ENCODE data around the gene DGCR6. TPM values are rescaled to one million over a fixed set of nuclear protein-coding genes. Genes with fewer than 3 reads are reported as not detected.
"Not testable (repeated sequence)": the region's sequence is repeated elsewhere in the genome, so short reads cannot be mapped to it uniquely, and the experiment has no call there.

The DGCR6 gene
- total and polyA plus RNA-seq, 2 experiments from 2014 or later: 7.9 to 8.9 TPM

- not testable (repeated sequence) for DNase-seq (ENCODE audit: low spot score); H3K9me2 ChIP-seq (replicated peaks; ENCODE audit: insufficient read depth); H4K20me1 ChIP-seq (ENCODE audit: insufficient read depth, poor library complexity, severe bottlenecking); H3K27me3 ChIP-seq; H2AFZ ChIP-seq; H3K27ac ChIP-seq; H3K79me2 ChIP-seq; H3K4me2 ChIP-seq; H3K4me3 ChIP-seq; H3K9me3 ChIP-seq (ENCODE audit: low read depth); H3K36me3 ChIP-seq (replicated peaks; ENCODE audit: insufficient read depth, low read depth); H3K4me1 ChIP-seq (ENCODE audit: insufficient read depth)
- no CpG with 5 or more reads among the region's 4 CpGs for WGBS (ENCODE audit: low lambda C conversion rate, missing lambda C conversion rate)
Measured at GRCh38 chr22:18893775-18894174, 12.3 kb upstream of the DGCR6 start.

GRCh38 chr22:18896037-18896657 lies 10.0 kb upstream of the DGCR6 start:
- WGBS (ENCODE audit: low lambda C conversion rate, missing lambda C conversion rate): 77% methylated on average over 5 of the region's 7 CpGs
- not testable (repeated sequence) for H3K4me1 ChIP-seq (ENCODE audit: insufficient read depth); H3K9me2 ChIP-seq (replicated peaks; ENCODE audit: insufficient read depth); H3K36me3 ChIP-seq (replicated peaks; ENCODE audit: insufficient read depth, low read depth); H3K27ac ChIP-seq; H3K27me3 ChIP-seq; H3K4me3 ChIP-seq; H3K4me2 ChIP-seq; H3K79me2 ChIP-seq; H3K9me3 ChIP-seq (ENCODE audit: low read depth); H4K20me1 ChIP-seq (ENCODE audit: insufficient read depth, poor library complexity, severe bottlenecking); DNase-seq (ENCODE audit: low spot score); H2AFZ ChIP-seq

- not testable (repeated sequence) for DNase-seq (ENCODE audit: low spot score); H3K79me2 ChIP-seq; H3K27ac ChIP-seq
Measured at GRCh38 chr22:18906410-18906745, 258 bp downstream of the DGCR6 start.

GRCh38 chr22:18906896-18907295 lies 776 bp downstream of the DGCR6 start:
- Histone ChIP-seq H3K4me3 (no peak overlapping the region), H3K36me3 (replicated peaks; ENCODE audit: insufficient read depth, low read depth) (no peaks in the 10 kb centered on the region), H3K79me2 (no peaks in the 10 kb centered on the region), H3K9me3 (ENCODE audit: low read depth) (no peaks in the 10 kb centered on the region), H2AFZ (no peak overlapping the region), H3K9me2 (replicated peaks; ENCODE audit: insufficient read depth) (no peaks in the 10 kb centered on the region), H3K4me1 (ENCODE audit: insufficient read depth) (no peaks in the 10 kb centered on the region), H4K20me1 (ENCODE audit: insufficient read depth, poor library complexity, severe bottlenecking) (no peaks in the 10 kb centered on the region), H3K27me3 (no peaks in the 10 kb centered on the region), H3K27ac (no peak overlapping the region), H3K4me2 (peak overlapping the region; percentile 53)
- TF ChIP-seq EZH2 (IDR thresholded peaks at IDR 0.05; ENCODE audit: borderline replicate concordance) (no peak), EZH2phosphoT487 (IDR thresholded peaks at IDR 0.05; ENCODE audit: low read depth, severe bottlenecking, unreplicated experiment) (no peak), CTCF (IDR thresholded peaks at IDR 0.05; ENCODE audit: poor library complexity) (no peak)
- no peak for DNase-seq (ENCODE audit: low spot score)
- WGBS (ENCODE audit: low lambda C conversion rate, missing lambda C conversion rate): 8% methylated on average over 7 of the region's 13 CpGs

More at GRCh38 chr22:18906410-18906745, 258 bp downstream of the DGCR6 start:
- H4K20me1 ChIP-seq (ENCODE audit: insufficient read depth, poor library complexity, severe bottlenecking); H3K9me3 ChIP-seq (ENCODE audit: low read depth); H3K27me3 ChIP-seq; H3K4me3 ChIP-seq; H3K4me2 ChIP-seq; H3K4me1 ChIP-seq (ENCODE audit: insufficient read depth); H3K36me3 ChIP-seq (replicated peaks; ENCODE audit: insufficient read depth, low read depth); H3K9me2 ChIP-seq (replicated peaks; ENCODE audit: insufficient read depth); H2AFZ ChIP-seq: not testable (repeated sequence)
- WGBS (ENCODE audit: low lambda C conversion rate, missing lambda C conversion rate): no CpG with 5 or more reads among the region's 36 CpGs

GRCh38 chr22:18909556-18909955 lies 3.4 kb downstream of the DGCR6 start:
- 100% methylated on average over 2 of the region's 5 CpGs for WGBS (ENCODE audit: low lambda C conversion rate, missing lambda C conversion rate)
- H3K9me2 ChIP-seq (replicated peaks; ENCODE audit: insufficient read depth): no peaks in the 10 kb centered on the region
- no peaks in the 10 kb centered on the region for H3K4me1 ChIP-seq (ENCODE audit: insufficient read depth)
- H4K20me1 ChIP-seq (ENCODE audit: insufficient read depth, poor library complexity, severe bottlenecking): no peaks in the 10 kb centered on the region
- no peak overlapping the region for H2AFZ ChIP-seq
- no peak overlapping the region for H3K4me2 ChIP-seq
- H3K27ac ChIP-seq: no peak overlapping the region
- no peaks in the 10 kb centered on the region for H3K36me3 ChIP-seq (replicated peaks; ENCODE audit: insufficient read depth, low read depth)
- DNase-seq (ENCODE audit: low spot score): peak; percentile 2
- no peaks in the 10 kb centered on the region for H3K9me3 ChIP-seq (ENCODE audit: low read depth)
- TF ChIP-seq CTCF (IDR thresholded peaks at IDR 0.05; ENCODE audit: poor library complexity) (no peak), EZH2 (IDR thresholded peaks at IDR 0.05; ENCODE audit: borderline replicate concordance) (no peak), EZH2phosphoT487 (IDR thresholded peaks at IDR 0.05; ENCODE audit: low read depth, severe bottlenecking, unreplicated experiment) (no peak)
- no peak overlapping the region for H3K4me3 ChIP-seq
- no peaks in the 10 kb centered on the region for H3K79me2 ChIP-seq
- no peaks in the 10 kb centered on the region for H3K27me3 ChIP-seq

- not testable (repeated sequence) for H3K4me1 ChIP-seq (ENCODE audit: insufficient read depth)
Measured at GRCh38 chr22:18911535-18911934, 5.4 kb downstream of the DGCR6 start.

GRCh38 chr22:18912264-18912946 lies 6.3 kb downstream of the DGCR6 start:
- not testable (repeated sequence) for H3K79me2 ChIP-seq; H3K4me2 ChIP-seq; H3K27me3 ChIP-seq; H3K4me3 ChIP-seq; H3K36me3 ChIP-seq (replicated peaks; ENCODE audit: insufficient read depth, low read depth); H3K9me2 ChIP-seq (replicated peaks; ENCODE audit: insufficient read depth); H3K4me1 ChIP-seq (ENCODE audit: insufficient read depth); H3K9me3 ChIP-seq (ENCODE audit: low read depth); H3K27ac ChIP-seq; H4K20me1 ChIP-seq (ENCODE audit: insufficient read depth, poor library complexity, severe bottlenecking); DNase-seq (ENCODE audit: low spot score); H2AFZ ChIP-seq
- no CpG with 5 or more reads among the region's 10 CpGs for WGBS (ENCODE audit: low lambda C conversion rate, missing lambda C conversion rate)

More at GRCh38 chr22:18911535-18911934, 5.4 kb downstream of the DGCR6 start:
- H3K9me3 ChIP-seq (ENCODE audit: low read depth); H3K4me3 ChIP-seq; H4K20me1 ChIP-seq (ENCODE audit: insufficient read depth, poor library complexity, severe bottlenecking); H3K4me2 ChIP-seq; H3K27ac ChIP-seq; H3K79me2 ChIP-seq; H3K36me3 ChIP-seq (replicated peaks; ENCODE audit: insufficient read depth, low read depth); DNase-seq (ENCODE audit: low spot score); H2AFZ ChIP-seq; H3K27me3 ChIP-seq; H3K9me2 ChIP-seq (replicated peaks; ENCODE audit: insufficient read depth): not testable (repeated sequence)
- WGBS (ENCODE audit: low lambda C conversion rate, missing lambda C conversion rate): no CpG with 5 or more reads among the region's 2 CpGs

Data from hepatocyte (in vitro differentiated cells).